GM21529 (cell line): ENCODE results near the gene MBD1.
"Not testable (repeated sequence)": the region's sequence is repeated elsewhere in the genome, so short reads cannot be mapped to it uniquely, and the experiment has no call there.

Source experiments
- ATAC-seq: cut with Tn5 transposase; IDR thresholded peaks from one replicate; pipeline ENCODE4 v1.9.1; 2021; ENCODE audit not compliant: unreplicated experiment

Gene MBD1

GRCh38 chr18:50281295-50281971 lies at the start of gene MBD1:
Gene MBD1, minus strand, starts transcription at chr18:50281523. Its CDS starts 1,531 bp downstream, at chr18:50279992.
- peak; percentile 89 for ATAC-seq

GRCh38 chr18:50330176-50330575 lies 48.9 kb upstream of the MBD1 start:
- ATAC-seq, result no peak

- ATAC-seq, result no peak
Observed at GRCh38 chr18:50327983-50328382, 46.7 kb upstream of the MBD1 start.

DNA sequence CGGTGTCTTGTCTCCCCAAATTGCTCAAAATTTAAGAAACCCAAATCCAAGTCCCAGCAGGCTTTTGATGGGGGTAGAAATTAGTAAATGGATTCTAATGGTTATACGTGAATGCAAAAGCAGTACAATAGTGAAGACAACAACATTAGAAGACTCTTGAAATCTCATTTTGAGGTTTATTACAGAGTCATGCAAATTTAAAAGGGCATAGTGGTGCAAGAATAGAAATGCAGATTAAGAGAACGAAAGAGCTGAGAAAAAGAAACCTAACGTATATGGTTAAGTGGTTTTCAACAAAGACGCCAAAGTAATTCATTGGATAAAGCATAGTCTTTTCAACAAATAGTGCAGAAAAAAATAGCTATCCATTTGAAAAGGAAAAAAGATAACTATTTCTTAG lies 39.4 kb upstream of the MBD1 start:
- ATAC-seq, result peak; percentile 82

GRCh38 chr18:50315100-50315871 lies 34.0 kb upstream of the MBD1 start:
- ATAC-seq, result peak; percentile 74

DNA sequence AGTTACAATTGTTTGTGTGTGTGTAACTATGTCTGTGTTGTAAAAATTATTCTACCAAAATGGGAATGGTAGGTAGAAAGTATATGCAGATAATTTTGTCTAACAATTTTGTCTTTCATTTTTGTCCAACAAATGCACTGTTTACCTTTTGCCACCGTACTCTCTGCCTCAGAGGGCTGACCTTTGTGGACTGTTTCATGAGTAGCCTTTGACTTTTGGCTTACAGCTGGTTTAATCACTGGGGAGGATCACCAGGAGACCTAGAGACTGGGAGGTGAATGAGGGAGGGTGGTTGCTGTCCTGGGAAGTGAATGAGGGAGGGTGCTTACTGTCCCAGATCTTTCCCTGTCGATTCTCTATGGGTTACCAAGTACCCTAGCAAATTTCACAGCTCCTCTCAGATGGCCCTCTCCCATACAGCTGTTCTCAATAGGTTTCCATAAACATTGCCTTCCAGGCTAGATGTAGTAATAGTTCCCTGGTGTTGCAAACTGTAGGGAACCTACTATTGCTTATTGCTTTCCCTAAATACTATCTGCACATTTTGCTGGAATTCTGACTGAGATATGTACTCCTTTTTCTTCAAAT lies 32.6 kb upstream of the MBD1 start:
- ATAC-seq, result no peak

- ATAC-seq, result peak; percentile 20
Observed at GRCh38 chr18:50313031-50313607, 31.8 kb upstream of the MBD1 start.

GRCh38 chr18:50312296-50313030 lies 31.1 kb upstream of the MBD1 start:
- ATAC-seq, result peak; percentile 60

- no peak for ATAC-seq
Observed at GRCh38 chr18:50311650-50312049, 30.3 kb upstream of the MBD1 start.

DNA sequence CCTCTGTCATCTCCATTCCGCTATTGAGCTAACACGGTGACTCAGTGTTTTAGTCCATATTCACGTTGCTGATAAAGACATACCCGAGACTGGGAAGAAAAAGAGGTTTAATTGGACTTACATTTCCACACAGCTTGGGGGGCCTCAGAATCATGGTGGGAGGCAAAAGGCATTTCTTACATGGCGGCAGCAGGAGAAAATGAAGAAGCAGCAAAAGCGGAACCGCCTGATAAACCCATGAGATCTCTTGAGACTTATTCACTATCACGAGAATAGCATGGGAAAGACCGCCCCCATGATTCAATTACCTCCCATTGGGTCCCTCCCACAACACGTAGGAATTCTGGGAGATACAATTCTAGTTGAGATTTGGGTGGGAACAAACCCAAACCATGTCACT lies 28.8 kb upstream of the MBD1 start:
- no peak for ATAC-seq

DNA sequence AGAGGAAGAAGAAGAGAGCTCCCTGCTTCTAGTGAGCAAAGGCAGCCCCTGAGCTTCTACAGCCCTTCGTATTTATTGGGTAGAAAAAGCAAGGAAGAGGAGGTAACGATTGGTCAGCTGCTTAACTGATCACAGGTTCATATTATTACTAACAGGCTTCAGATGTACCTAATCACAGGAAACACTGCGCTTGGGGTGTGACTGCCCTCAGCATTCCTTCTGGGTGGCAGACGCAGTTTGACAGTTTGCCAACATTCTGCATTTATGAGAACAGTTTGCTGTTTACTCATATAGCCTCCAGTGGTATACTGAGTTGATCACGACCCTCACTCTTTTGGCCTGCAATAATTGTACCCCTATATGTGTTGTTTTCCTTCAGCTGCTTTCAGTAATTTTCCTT lies 27.5 kb upstream of the MBD1 start:
- not testable (repeated sequence) for ATAC-seq

GRCh38 chr18:50307738-50308470 lies 26.6 kb upstream of the MBD1 start:
- peak; percentile 86 for ATAC-seq

DNA sequence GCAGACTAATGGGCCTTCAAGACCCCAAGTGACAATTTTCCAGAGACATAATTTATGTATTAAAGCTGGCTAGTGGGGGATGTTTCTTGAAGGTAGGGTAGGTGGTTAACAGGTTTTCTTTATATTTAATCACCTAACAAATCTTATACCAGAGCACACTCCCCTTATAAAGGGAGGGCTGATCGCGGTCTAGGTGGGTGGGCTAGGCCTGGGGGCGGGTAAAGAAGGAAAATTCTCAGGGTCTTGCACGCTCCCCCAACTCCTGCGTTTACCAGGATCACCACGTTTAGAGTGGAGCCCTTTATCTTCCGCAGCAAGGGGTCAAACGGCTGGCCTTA lies 26.0 kb upstream of the MBD1 start:
- ATAC-seq, result peak; percentile 1

DNA sequence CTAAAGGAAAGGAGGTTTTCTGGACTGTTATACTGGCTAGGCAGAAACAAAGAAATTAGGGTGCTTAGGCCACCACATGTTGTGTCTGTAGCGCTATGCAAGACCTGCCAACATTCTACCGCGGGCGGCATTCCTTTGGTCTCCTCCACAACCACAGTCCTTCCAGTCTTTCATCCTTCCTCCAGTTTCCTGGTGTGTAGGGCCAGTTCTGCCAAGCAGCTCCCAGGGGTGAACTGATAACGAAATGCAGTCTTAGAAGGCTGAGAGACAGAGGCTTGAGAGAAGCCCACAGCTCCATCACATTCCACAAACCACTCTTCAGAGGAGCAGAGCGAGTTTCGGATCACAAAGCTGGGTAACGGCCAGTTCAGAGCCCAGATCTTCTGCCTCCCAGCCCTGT lies 25.6 kb upstream of the MBD1 start:
- no peak for ATAC-seq

- no peak for ATAC-seq
Observed at GRCh38 chr18:50301074-50301473, 19.8 kb upstream of the MBD1 start.

GRCh38 chr18:50299626-50300388 lies 18.5 kb upstream of the MBD1 start:
- ATAC-seq, result no peak

GRCh38 chr18:50298443-50299284 lies 17.3 kb upstream of the MBD1 start:
- no peak for ATAC-seq

DNA sequence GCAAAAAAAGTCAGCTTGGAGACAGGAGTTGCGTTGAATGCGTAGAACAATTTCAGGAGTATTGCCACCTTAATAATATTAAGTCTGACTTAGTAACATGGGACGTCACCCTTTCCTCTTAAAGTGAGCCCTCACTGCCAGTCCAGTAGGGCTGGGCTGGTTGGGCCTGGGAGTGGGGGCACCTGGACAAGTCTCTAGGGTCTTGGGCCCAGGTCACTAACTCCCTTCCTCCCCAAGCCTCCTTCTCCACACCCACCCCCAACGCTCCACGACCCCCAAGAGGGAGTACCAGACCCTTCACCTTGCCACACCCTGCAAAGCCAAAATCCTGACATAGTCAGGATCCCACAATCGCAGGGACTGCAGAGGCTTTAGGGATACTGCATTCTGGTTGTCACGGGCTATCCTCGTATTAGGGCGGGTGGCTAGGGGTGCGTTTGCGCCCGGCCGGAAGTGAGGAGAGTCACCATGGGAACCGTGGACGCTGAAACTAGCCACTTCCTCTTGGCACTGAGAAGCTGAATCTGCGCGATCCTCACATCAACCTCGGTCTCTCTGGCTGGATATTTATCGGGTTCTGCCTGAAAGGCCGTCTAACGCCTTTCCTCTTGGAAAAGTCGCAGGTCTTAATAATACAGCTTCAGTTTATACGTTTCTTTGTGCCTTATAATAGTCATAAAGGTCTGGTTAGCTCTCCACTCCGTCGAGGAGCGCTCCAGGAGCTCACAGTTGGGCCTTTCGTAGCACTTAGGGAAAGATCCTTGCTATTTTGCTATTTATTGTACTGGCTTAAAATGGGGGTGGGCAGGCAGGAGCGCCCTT lies 16.5 kb upstream of the MBD1 start:
- peak; percentile 100 for ATAC-seq
